Testis (tissue), 3 donors: Measurements from ENCODE around the gene LPO. TPM values are rescaled to one million over a fixed set of nuclear protein-coding genes. Genes with fewer than 3 reads are reported as not detected.

ENCODE experiments used
- DNase-seq: peaks from one replicate; pipeline ENCODE4 v3.0.0-alpha.2; 2019
- H3K27ac ChIP-seq, 2 donors: fragments of 200-600 bp; sonication (generic); one replicate each; pipeline ENCODE4 v1.5.1; 2019
- H3K27me3 ChIP-seq: fragments of 200-600 bp; sonication (generic); one replicate; pipeline ENCODE4 v1.5.1; 2019
- H3K36me3 ChIP-seq: fragments of 200-600 bp; sonication (generic); one replicate; pipeline ENCODE4 v1.5.1; 2017; ENCODE audit warnings: low read depth; ENCODE audit errors: missing control alignments
- H3K4me1 ChIP-seq: fragments of 200-600 bp; sonication (generic); one replicate; pipeline ENCODE4 v1.5.1; 2019
- H3K4me3 ChIP-seq, 2 donors: fragments of 200-600 bp; sonication (generic); one replicate each; pipeline ENCODE4 v1.5.1; 2017 to 2019
- H3K9me3 ChIP-seq: fragments of 200-600 bp; sonication (generic); one replicate; pipeline ENCODE4 v1.5.1; 2017
- POLR2A ChIP-seq: fragments of 450-650 bp; IDR thresholded peaks from one replicate; pipeline ENCODE4 v1.6.1; 2017; ENCODE audit warnings: antibody characterized with exemption, mild to moderate bottlenecking, moderate library complexity
- WGBS, 2 donors: methylation state at CpG; one replicate each; pipeline ENCODE4 v1.1.5; 2018; 5-methylcytosine and 5-hydroxymethylcytosine counted together
- intact Hi-C: fragments of 100-400 bp; cut with DNase I; formaldehyde crosslinking; loops from one replicate; pipeline ENCODE4 v1.15.1; 2023; ENCODE audit warnings: low total_unique reads
- polyA plus RNA-seq: library from polyadenylated mRNA; stranded (reverse); fragments of 350-450 nt; fragmentation: Illumina TruSeq; extraction: RNeasy Lipid Tissue Mini Kit (QIAGEN cat#74804); gene quantifications from one replicate; pipeline ENCODE4 v1.2.3, GENCODE V29; 2014; ENCODE audit warnings: low read depth, low replicate concordance; ENCODE audit not compliant: insufficient read depth
- total RNA-seq, 2 donors: library from RNA; depleted of rRNA; stranded (reverse); fragments of >200 nt; gene quantifications; one replicate each; pipeline ENCODE4 v1.2.3, GENCODE V29; 2016
- TF ChIP-seq, protein P1 (sequence below), 3 experiments: fragments of 450-650 bp in 2 of 3; fragments of 200-600 bp in 1 of 3; sonication (generic) in 1 of 3; IDR thresholded peaks; one replicate each; pipeline ENCODE4 v1.5.1; 2016 to 2019; ENCODE audit warnings: antibody characterized with exemption in 3 of 3, mild to moderate bottlenecking in 2 of 3, moderate library complexity in 1 of 3

Gene LPO
- total and polyA plus RNA-seq, 3 donors from 2014 or later = 1.8 to 2.7 (median 2.0) TPM

DNA sequence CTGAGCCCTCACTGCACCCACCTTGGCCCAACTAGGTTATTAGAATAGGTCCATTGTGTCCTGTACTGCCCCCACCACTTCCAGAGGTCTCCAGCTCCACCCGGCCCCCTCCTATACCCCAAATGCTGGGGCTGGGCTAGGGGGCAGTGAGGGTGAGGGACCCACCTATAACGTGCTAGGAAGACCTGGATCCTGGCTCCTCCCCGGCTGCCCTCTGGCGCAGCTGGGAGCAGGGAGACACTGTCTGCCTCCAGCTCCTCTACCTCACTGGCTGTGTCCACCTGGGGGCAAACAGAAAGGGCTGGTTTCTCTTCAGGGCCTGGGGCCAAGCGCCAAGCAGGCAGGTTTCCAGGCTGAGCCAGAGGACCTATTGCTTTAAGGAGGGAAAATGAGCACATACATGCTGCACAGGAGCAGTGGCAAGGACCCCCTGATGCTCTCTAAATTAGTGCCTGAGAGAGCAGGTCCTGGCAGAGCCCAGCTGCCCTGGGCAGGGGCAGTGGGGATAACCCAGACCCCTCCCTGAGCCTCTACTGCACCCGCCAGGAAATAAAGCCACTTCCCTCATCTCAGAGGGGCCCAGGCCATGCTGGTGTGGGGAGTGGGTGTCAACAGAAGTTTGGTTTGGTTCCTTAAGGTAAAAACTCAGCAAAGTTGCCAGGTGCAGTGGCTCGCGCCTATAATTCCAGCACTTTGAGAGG, 78.0 kb downstream of the LPO start:
- intact Hi-C loops = no loop called here
- 92 to 94% methylated on average over 4 to 8 of the region's 8 CpGs for WGBS, 2 donors
- TF ChIP-seq, protein P1, sequence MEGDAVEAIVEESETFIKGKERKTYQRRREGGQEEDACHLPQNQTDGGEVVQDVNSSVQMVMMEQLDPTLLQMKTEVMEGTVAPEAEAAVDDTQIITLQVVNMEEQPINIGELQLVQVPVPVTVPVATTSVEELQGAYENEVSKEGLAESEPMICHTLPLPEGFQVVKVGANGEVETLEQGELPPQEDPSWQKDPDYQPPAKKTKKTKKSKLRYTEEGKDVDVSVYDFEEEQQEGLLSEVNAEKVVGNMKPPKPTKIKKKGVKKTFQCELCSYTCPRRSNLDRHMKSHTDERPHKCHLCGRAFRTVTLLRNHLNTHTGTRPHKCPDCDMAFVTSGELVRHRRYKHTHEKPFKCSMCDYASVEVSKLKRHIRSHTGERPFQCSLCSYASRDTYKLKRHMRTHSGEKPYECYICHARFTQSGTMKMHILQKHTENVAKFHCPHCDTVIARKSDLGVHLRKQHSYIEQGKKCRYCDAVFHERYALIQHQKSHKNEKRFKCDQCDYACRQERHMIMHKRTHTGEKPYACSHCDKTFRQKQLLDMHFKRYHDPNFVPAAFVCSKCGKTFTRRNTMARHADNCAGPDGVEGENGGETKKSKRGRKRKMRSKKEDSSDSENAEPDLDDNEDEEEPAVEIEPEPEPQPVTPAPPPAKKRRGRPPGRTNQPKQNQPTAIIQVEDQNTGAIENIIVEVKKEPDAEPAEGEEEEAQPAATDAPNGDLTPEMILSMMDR (IDR thresholded peaks at IDR 0.05) = no peak
- TF ChIP-seq POLR2A = no peak
- no peaks in the 10 kb centered on the region for H3K9me3 ChIP-seq
- no peak overlapping the region for H3K4me3 ChIP-seq
- H3K27me3 ChIP-seq = no peaks in the 10 kb centered on the region
- no peak overlapping the region for H3K27ac ChIP-seq
- H3K4me1 ChIP-seq = no peaks in the 10 kb centered on the region
- H3K36me3 ChIP-seq = no peaks in the 10 kb centered on the region
- DNase-seq = no peak

DNA sequence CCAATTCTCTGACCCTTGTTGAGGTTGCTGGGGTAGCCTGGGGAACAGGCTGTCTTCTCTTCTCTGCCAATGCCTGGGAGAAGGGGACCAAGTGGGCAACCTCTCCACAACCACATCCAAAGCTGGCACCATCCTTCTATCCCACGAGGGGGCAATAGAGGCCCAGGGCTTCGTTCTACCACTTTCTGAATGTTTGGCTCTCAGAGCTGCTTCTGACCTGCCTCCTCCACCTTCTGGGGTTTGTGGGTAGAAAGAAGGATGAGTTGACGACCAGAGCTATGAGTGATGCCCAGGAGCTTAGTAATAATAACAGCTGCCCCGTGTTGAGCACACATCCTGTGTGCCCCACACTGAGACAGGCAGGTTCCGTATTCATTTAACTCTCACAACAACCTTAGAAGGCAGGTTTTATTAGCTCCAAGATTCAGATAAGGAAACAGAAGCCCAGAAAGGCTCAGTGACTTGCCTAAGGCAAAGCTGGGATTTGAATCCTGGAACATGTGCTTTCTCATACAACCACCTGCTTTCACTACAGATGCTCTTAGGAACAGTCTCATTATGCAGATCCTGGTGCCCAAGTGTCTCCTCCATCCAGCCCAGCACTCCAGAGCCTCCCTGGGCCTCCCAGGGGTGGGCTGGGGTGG, 79.2 kb downstream of the LPO start:
- Histone ChIP-seq H3K36me3 (no peaks in the 10 kb centered on the region), H3K4me3 (no peak overlapping the region), H3K27me3 (no peaks in the 10 kb centered on the region), H3K4me1 (no peaks in the 10 kb centered on the region), H3K9me3 (no peaks in the 10 kb centered on the region), H3K27ac (no peak overlapping the region)
- intact Hi-C loops = no loop called here
- WGBS, 2 donors = 35 to 48% methylated on average over 5 of the region's 5 CpGs
- no peak for TF ChIP-seq POLR2A
- TF ChIP-seq, protein P1 (IDR thresholded peaks at IDR 0.05) = peak in 2 of 3 experiments; percentile 40 to 41
- peak; percentile 66 for DNase-seq

DNA sequence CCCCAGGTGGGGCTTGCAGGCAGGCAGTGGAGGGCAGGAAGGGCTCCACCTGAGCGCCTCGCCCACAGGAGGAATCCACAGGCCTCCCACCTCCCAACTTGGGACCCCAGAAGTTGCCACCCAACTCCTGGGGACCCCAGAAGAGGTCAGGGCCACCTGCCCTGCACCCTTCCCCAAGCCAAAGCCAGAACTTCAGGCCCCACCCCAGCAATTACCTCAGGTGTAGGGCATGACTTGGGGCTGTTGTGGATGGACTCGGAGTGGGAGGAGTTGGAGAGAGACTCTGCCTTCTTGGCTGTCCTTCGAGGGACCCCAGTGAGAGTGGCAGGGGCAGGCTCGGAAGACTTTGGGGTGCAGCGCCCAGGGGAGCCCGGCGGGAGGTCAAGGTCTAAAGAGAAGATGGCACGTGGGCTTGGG, 79.7 kb downstream of the LPO start:
- 93 to 95% methylated on average over 9 of the region's 9 CpGs for WGBS, 2 donors
- no peaks in the 10 kb centered on the region for H3K9me3 ChIP-seq
- no peaks in the 10 kb centered on the region for H3K36me3 ChIP-seq
- DNase-seq = no peak
- intact Hi-C loops = no loop called here
- H3K4me3 ChIP-seq = no peak overlapping the region
- no peak overlapping the region for H3K27ac ChIP-seq
- TF ChIP-seq, protein P1 (IDR thresholded peaks at IDR 0.05) = no peak
- TF ChIP-seq POLR2A = no peak
- no peaks in the 10 kb centered on the region for H3K4me1 ChIP-seq
- H3K27me3 ChIP-seq = no peaks in the 10 kb centered on the region

Other genes with a start within 250 kb of the LPO start
- 100 to 1,000 TPM; 150 to 159 TPM for gene SRSF1, start 231.3 kb upstream of the LPO start, total RNA-seq
- gene SRSF1, start 231.3 kb upstream of the LPO start, polyA plus RNA-seq = 128 TPM
- 10 to 100 TPM; 33.6 to 36.7 TPM for gene DYNLL2, start 155.2 kb upstream of the LPO start, total RNA-seq
- gene DYNLL2, start 155.2 kb upstream of the LPO start, polyA plus RNA-seq = 52.7 TPM
- gene OR4D1, start 90.2 kb upstream of the LPO start, total RNA-seq = under 1 TPM; 0.06 to 0.39 TPM
- gene OR4D1, start 90.2 kb upstream of the LPO start, polyA plus RNA-seq = 0.18 TPM
- not detected for gene OR4D2, start 71.6 kb upstream of the LPO start, total RNA-seq
- not detected for gene OR4D2, start 71.6 kb upstream of the LPO start, polyA plus RNA-seq
- not detected for gene EPX, start 45.9 kb upstream of the LPO start, total RNA-seq
- not detected for gene EPX, start 45.9 kb upstream of the LPO start, polyA plus RNA-seq
- 10 to 100 TPM; 32.0 to 34.3 TPM for gene MKS1, start 19.3 kb upstream of the LPO start, total RNA-seq
- 32.3 TPM for gene MKS1, start 19.3 kb upstream of the LPO start, polyA plus RNA-seq
- 1 to 10 TPM in 1 of 2 donors, under 1 TPM in 1; 0.87 to 1.1 TPM for gene MPO, start 42.4 kb downstream of the LPO start, total RNA-seq
- gene MPO, start 42.4 kb downstream of the LPO start, polyA plus RNA-seq = 0.87 TPM
- gene TSPOAP1, start 90.2 kb downstream of the LPO start, total RNA-seq = 10 to 100 TPM in 1 of 2 donors, 1 to 10 TPM in 1; 7.2 to 13.0 TPM
- 8.2 TPM for gene TSPOAP1, start 90.2 kb downstream of the LPO start, polyA plus RNA-seq
- gene SUPT4H1, start 113.6 kb downstream of the LPO start, total RNA-seq = 10 to 100 TPM; 59.3 to 64.4 TPM
- 98.5 TPM for gene SUPT4H1, start 113.6 kb downstream of the LPO start, polyA plus RNA-seq
- 10 to 100 TPM; 15.6 to 22.7 TPM for gene RNF43, start 178.9 kb downstream of the LPO start, total RNA-seq
- 9.7 TPM for gene RNF43, start 178.9 kb downstream of the LPO start, polyA plus RNA-seq
- 10 to 100 TPM; 40.0 to 57.8 TPM for gene HSF5, start 249.8 kb downstream of the LPO start, total RNA-seq
- gene HSF5, start 249.8 kb downstream of the LPO start, polyA plus RNA-seq = 119 TPM